ENCODE data around the gene CYP21A2. TPM values are rescaled to one million over a fixed set of nuclear protein-coding genes. Genes with fewer than 3 reads are reported as not detected.
A peak's percentile ranks its signal among the peaks of the same experiment; 100 is the strongest.
"Not testable (repeated sequence)": the region's sequence is repeated elsewhere in the genome, so short reads cannot be mapped to it uniquely, and the experiment has no call there.

The CYP21A2 gene
- total RNA-seq, 1 donor from 2014 or later = 0.64 TPM

GRCh38 chr6:32039321-32040274, 1.4 kb downstream of the CYP21A2 start:
- H3K9me3 Mint-ChIP-seq (ENCODE audit: unreplicated experiment); H3K4me1 Mint-ChIP-seq (ENCODE audit: low read depth, unreplicated experiment); H3K36me3 Mint-ChIP-seq (ENCODE audit: unreplicated experiment); DNase-seq; H3K27ac Mint-ChIP-seq (ENCODE audit: unreplicated experiment); H3K27me3 Mint-ChIP-seq (ENCODE audit: unreplicated experiment); H3K4me3 Mint-ChIP-seq (ENCODE audit: unreplicated experiment): not testable (repeated sequence)

GRCh38 chr6:32040299-32041049, 2.3 kb downstream of the CYP21A2 start:
- H3K4me1 Mint-ChIP-seq (ENCODE audit: low read depth, unreplicated experiment); DNase-seq; H3K4me3 Mint-ChIP-seq (ENCODE audit: unreplicated experiment); H3K9me3 Mint-ChIP-seq (ENCODE audit: unreplicated experiment); H3K27ac Mint-ChIP-seq (ENCODE audit: unreplicated experiment); H3K36me3 Mint-ChIP-seq (ENCODE audit: unreplicated experiment); H3K27me3 Mint-ChIP-seq (ENCODE audit: unreplicated experiment): not testable (repeated sequence)

- not testable (repeated sequence) for H3K27ac Mint-ChIP-seq (ENCODE audit: unreplicated experiment); H3K4me1 Mint-ChIP-seq (ENCODE audit: low read depth, unreplicated experiment); H3K4me3 Mint-ChIP-seq (ENCODE audit: unreplicated experiment); H3K36me3 Mint-ChIP-seq (ENCODE audit: unreplicated experiment); H3K9me3 Mint-ChIP-seq (ENCODE audit: unreplicated experiment); H3K27me3 Mint-ChIP-seq (ENCODE audit: unreplicated experiment)
- DNase-seq = peak; percentile 9
Observed at GRCh38 chr6:32041050-32041321, 2.8 kb downstream of the CYP21A2 start.

GRCh38 chr6:32041385-32041784, 3.2 kb downstream of the CYP21A2 start:
- not testable (repeated sequence) for H3K4me3 Mint-ChIP-seq (ENCODE audit: unreplicated experiment); H3K9me3 Mint-ChIP-seq (ENCODE audit: unreplicated experiment); H3K36me3 Mint-ChIP-seq (ENCODE audit: unreplicated experiment); H3K27me3 Mint-ChIP-seq (ENCODE audit: unreplicated experiment); H3K4me1 Mint-ChIP-seq (ENCODE audit: low read depth, unreplicated experiment); H3K27ac Mint-ChIP-seq (ENCODE audit: unreplicated experiment)
- DNase-seq = peak; percentile 1

- not testable (repeated sequence) for H3K4me1 Mint-ChIP-seq (ENCODE audit: low read depth, unreplicated experiment); H3K36me3 Mint-ChIP-seq (ENCODE audit: unreplicated experiment); H3K9me3 Mint-ChIP-seq (ENCODE audit: unreplicated experiment); H3K4me3 Mint-ChIP-seq (ENCODE audit: unreplicated experiment); DNase-seq; H3K27ac Mint-ChIP-seq (ENCODE audit: unreplicated experiment); H3K27me3 Mint-ChIP-seq (ENCODE audit: unreplicated experiment)
Observed at GRCh38 chr6:32042276-32042675, 4.1 kb downstream of the CYP21A2 start.

- H3K27ac Mint-ChIP-seq (ENCODE audit: unreplicated experiment); H3K4me1 Mint-ChIP-seq (ENCODE audit: low read depth, unreplicated experiment); H3K27me3 Mint-ChIP-seq (ENCODE audit: unreplicated experiment); H3K36me3 Mint-ChIP-seq (ENCODE audit: unreplicated experiment); H3K9me3 Mint-ChIP-seq (ENCODE audit: unreplicated experiment); H3K4me3 Mint-ChIP-seq (ENCODE audit: unreplicated experiment); DNase-seq: not testable (repeated sequence)
Observed at GRCh38 chr6:32043589-32044380, 5.6 kb downstream of the CYP21A2 start.

- H3K36me3 Mint-ChIP-seq (ENCODE audit: unreplicated experiment); H3K4me1 Mint-ChIP-seq (ENCODE audit: low read depth, unreplicated experiment); H3K4me3 Mint-ChIP-seq (ENCODE audit: unreplicated experiment); H3K27ac Mint-ChIP-seq (ENCODE audit: unreplicated experiment); H3K27me3 Mint-ChIP-seq (ENCODE audit: unreplicated experiment); H3K9me3 Mint-ChIP-seq (ENCODE audit: unreplicated experiment); DNase-seq: not testable (repeated sequence)
Observed at GRCh38 chr6:32044916-32045315, 6.7 kb downstream of the CYP21A2 start.

GRCh38 chr6:32045811-32046449, 7.7 kb downstream of the CYP21A2 start:
- peak; percentile 8 for DNase-seq

More at GRCh38 chr6:32045811-32046449, 7.7 kb downstream of the CYP21A2 start:
- no peaks in the 10 kb centered on the region for H3K36me3 Mint-ChIP-seq (ENCODE audit: unreplicated experiment)
- H3K9me3 Mint-ChIP-seq (ENCODE audit: unreplicated experiment) = no peaks in the 10 kb centered on the region
- peaks cover 6% of the 10 kb centered on the region for H3K27me3 Mint-ChIP-seq (ENCODE audit: unreplicated experiment)
- no peak for TF ChIP-seq CTCF (IDR thresholded peaks at IDR 0.05; ENCODE audit: partially characterized antibody, unreplicated experiment)
- no peaks in the 10 kb centered on the region for H3K4me1 Mint-ChIP-seq (ENCODE audit: low read depth, unreplicated experiment)
- H3K27ac Mint-ChIP-seq (ENCODE audit: unreplicated experiment) = no peak overlapping the region
- no peak overlapping the region for H3K4me3 Mint-ChIP-seq (ENCODE audit: unreplicated experiment)
